ENCODE measurements around the gene CYP4F12. TPM values are rescaled to one million over a fixed set of nuclear protein-coding genes. Genes with fewer than 3 reads are reported as not detected.

The CYP4F12 gene
- total and polyA plus RNA-seq, 2 of the 8 experiments (the other 6 are each of a cell fraction or from before 2014, with no cell fraction given) = not detected

DNA sequence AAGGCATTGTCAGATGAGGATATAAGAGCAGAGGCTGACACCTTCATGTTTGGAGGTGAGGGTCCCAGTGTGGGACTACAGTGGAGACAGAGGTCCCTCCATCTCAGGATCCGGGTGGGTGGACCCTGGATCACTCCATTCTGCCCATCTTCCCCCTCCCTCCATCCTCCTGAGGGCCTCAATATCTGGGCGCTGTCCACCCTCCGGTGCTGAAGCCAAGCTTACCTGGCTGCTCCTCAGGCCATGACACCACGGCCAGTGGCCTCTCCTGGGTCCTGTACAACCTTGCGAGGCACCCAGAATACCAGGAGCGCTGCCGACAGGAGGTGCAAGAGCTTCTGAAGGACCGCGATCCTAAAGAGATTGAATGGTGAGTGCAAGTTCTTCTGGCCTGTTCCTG is 11.9 kb downstream of the CYP4F12 start (continued):
- TF ChIP-seq, protein P1, sequence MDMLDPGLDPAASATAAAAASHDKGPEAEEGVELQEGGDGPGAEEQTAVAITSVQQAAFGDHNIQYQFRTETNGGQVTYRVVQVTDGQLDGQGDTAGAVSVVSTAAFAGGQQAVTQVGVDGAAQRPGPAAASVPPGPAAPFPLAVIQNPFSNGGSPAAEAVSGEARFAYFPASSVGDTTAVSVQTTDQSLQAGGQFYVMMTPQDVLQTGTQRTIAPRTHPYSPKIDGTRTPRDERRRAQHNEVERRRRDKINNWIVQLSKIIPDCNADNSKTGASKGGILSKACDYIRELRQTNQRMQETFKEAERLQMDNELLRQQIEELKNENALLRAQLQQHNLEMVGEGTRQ (IDR thresholded peaks at IDR 0.05; ENCODE audit: low read length) = no peak
- TF ChIP-seq CBX5 (IDR thresholded peaks at IDR 0.05; ENCODE audit: low read depth, low read length) = no peak
